HG03457 (cell line): ENCODE measurements around the gene LRG1.

Experiments
- ATAC-seq: cut with Tn5 transposase; IDR thresholded peaks from one replicate; pipeline ENCODE4 v1.9.1; 2021; ENCODE audit warnings: moderate number of reproducible peaks; ENCODE audit not compliant: unreplicated experiment

LRG1 gene, protein sequence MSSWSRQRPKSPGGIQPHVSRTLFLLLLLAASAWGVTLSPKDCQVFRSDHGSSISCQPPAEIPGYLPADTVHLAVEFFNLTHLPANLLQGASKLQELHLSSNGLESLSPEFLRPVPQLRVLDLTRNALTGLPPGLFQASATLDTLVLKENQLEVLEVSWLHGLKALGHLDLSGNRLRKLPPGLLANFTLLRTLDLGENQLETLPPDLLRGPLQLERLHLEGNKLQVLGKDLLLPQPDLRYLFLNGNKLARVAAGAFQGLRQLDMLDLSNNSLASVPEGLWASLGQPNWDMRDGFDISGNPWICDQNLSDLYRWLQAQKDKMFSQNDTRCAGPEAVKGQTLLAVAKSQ

DNA sequence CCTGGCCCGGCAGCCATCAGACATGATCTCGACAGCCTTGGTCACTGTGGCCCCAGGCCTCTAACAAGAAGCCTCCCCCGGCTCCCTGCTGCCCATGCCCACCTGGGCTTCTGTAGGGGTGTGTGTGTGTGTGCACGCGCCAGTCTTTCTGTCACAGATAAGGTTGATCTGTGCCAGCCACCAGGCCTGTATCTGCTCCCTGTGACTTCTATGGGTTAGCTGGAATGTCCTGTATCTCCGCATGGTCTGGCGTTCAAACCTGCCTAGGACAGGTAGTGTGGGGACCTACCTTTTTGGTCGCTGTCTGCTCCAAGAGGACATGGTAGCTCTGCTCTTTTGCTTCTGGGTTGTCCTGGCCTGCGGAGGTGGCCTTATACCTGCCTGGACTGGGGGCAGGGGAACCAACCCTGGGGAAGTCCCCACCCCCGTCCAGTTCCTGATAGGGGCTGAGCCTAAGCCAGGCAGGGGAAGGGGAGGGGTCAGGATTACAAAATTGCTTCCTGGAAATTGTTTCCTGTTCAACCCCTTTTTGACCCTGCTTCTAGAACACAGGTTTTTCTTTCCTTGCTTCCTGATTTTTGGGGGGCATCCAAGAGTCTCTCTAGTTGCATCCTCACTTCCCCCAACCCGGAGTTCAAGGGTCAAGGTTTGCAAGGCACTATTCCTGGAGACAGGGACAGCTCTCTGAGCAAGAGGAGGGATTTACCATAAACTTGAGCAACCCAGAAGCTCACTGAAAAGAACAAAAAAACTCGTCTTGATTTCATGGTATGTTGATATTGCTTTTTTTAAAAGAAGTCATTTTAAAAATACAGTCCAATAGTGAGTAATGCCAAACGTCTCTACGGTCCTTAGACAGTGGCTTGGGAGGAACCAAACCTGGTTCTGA, at the start of gene LRG1:
Gene LRG1, minus strand, starts transcription at position 344 of the 889 bp plus-strand sequence. Its CDS starts 23 bp downstream, at position 321.
- ATAC-seq = no peak

DNA sequence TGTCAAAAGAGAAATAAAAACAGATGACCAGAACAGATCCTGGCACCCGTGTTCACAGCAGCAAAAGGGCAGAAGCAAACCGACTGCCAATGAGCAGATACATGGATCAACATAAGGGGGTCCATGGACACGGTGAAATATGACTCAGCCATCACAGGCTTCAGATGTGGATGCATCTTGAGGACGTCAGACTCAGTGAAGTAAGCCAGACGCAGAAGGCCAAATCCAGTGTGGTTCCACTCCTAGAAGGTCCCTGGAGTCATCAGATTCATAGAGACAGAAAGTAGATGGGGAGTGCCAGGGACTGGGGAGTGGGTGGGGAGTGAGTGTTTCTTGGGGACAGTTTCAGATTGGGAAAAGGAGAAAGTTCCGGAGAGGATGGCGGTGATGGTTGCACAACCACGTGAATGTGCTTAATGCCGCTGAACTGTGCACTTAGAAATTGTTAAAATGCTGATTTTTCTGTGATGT, 48.5 kb upstream of the LRG1 start:
- no peak for ATAC-seq

DNA sequence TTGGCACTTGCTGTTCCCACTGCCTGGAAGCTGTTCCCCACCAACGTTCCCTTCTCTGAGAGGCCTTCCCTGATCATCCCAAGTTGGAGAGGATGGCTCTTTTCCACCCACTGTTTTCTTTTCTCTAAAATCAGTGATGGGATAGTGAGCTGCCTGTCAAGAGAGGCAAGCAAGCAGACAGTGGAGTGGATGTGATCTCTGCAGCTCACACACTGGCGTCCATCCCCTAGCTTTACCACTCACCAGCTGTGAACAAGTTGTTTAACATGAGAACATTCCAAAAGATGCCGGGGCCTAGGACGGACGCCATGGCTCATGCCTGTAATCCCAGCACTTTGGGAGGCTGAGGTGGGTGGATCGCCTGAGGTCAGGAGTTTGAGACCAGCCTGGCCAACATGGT, 47.7 kb upstream of the LRG1 start:
- no peak for ATAC-seq

DNA sequence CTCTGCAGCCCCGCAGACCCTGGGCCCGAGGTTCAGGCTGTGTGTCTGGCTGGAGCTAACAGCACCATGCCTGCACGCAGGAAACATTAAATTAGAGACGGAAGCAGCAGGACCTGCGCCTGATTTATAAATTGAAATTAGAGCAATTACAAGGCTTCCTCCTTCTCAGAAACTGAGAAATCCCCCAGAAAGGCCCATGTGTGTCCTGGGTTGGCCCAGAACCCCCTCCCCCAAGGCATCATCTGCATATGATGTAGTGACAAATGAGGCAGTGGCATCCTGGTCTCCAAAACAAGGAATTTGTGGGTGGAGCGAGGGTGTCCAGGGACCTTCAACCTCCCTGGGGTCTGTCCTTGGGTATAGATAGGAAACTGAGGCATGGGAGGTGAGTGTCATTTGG, 46.9 kb upstream of the LRG1 start:
- no peak for ATAC-seq

DNA sequence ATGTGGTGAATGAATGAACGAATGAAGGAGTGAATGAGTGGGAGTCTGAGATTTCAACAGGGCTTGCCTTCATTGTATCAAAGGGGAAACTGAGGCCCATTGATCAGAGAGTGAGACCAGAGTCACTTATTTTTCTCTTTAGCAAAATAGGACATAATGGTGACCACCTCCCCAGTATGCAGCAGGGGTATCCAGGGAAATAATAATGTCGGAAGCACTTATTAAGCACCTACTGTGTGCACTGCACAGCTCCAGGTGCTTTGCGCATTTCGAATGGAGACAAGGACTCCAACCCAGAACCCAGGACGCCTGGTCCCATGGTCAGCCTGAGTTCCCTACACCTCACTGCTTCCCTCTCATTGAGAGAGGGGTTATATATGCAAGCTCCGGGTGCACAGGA, 46.4 kb upstream of the LRG1 start:
- no peak for ATAC-seq

DNA sequence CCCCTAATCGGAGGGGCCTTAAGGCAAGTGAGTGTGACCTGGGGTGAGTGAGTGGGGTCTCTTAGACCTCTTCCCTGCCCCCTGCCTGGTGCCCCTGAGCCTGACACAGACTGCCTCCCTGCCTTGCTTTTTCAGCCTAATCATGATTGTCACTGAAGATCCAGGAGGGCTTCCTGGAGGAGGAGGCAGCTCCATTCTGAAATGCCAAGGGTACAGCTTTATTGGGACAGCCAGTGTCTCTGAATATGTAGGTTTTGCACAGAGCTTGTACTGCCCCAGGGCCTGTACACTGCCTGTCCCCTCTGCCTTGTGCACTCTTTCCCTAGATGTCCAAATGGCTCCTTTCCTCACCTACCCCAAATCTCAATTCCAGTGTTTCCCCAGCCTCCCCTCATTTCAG, 45.7 kb upstream of the LRG1 start:
- ATAC-seq = no peak

DNA sequence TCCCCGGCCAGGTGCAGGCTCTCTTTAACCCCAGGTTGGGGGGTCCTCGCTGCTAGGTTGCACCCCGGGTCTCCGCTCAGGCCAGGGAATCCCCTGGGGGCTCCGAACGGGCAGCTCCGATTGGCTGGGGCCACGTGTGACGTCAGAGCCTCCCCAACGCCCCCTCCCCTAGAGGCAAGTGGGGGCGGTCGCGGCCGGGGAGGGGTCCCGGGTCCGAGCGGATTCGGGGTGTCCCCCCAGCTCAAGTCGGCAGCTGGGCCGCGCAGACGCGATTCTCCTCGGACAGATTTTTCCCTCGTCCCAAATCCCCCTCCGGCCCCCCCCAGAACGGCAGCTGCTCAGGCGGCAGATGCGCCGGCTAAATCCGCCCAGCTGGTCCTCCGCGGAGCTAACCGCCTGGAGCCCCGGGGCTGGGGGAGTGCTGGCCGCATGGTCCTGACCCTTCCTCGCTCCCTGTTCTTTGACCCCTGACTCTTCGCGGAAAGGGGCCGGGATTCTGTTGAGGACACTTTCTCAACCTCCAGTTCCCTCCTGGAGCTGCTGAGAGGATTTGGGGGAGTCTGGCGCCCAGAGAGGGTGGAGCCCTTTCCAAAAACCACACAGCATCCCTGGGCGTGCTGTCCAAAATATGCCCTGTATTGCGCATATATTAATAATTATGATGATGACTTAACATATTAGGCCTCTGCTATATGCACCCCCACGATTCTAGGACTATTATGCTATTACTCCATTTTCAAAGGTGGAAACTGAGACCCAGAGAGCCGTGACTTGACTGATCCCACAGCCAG, 45.0 kb upstream of the LRG1 start:
- ATAC-seq = no peak

DNA sequence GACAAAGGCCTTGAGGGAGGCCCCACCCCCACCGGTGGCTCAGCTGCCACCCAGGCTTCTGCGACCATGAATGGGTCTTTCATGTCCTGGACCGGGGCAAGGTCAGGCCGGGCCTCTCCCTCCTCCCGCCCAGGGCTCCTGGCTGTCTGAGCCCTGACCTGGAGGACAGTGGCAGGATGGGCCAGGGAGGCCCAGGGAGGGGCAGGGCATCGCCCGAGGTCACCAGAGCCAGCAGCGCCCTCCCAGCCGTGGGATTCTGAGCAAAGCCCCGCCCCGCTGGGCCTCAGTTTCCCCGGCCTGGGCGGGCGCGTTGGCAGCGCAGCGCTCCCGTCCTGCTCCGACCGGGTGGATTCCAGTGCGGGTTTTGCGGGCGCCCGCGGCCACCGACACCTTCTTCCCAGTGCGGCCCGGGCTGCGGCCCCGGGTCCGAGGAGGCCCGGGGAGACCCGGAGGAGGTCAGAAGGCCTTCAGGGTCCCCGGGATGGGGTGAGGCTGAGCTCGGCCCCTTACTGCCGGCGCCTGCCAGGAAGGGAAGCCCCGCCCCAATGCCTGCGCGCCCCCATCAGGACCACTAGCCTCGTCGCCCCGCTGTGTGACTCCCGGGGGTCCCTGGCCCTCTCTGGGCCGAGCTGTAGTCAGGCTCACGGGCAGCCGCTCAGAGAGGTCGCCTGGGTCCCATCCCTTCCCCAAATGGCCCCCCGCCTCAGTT, 44.3 kb upstream of the LRG1 start:
- no peak for ATAC-seq

DNA sequence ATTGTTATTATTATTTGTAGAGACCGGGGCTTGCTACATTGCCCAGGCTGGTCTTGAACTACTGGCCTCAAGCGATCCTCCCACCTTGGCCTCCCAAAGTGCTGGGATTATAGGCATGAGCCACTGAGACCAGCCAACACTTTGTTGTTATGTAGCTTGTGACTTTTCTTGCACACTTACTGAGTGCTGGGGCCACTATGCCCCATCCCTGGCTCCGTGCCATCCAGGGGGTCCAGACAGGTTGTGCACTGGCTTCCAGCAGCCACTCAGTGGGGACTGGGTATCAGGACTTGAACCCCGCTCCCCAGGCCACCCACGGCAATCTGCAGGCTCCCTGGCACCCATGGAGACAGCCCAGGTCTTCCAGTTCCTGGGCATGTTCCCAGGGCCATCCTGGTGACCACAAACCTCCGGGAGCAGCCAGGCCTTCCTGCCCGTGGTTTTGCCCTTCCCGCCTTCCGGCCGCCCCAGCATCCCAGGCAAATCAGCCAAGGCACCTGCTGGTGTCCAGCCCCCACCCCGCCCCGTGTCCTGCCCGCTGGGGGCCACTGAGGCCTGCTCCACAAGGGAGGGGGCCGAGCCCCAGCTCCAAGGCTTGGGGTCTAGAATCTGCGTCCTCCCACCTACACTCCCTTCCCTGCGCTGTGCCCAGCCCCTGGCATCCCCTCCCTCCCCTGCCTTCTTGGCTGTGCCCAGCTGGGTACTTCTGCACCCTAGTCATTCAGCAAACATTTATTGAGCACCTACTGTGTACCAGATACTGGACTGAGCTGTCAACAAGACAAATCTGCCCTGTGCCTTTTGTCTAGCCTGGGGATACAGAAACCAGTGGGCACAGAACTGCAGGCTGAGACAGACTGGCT, 43.4 kb upstream of the LRG1 start:
- ATAC-seq = no peak

DNA sequence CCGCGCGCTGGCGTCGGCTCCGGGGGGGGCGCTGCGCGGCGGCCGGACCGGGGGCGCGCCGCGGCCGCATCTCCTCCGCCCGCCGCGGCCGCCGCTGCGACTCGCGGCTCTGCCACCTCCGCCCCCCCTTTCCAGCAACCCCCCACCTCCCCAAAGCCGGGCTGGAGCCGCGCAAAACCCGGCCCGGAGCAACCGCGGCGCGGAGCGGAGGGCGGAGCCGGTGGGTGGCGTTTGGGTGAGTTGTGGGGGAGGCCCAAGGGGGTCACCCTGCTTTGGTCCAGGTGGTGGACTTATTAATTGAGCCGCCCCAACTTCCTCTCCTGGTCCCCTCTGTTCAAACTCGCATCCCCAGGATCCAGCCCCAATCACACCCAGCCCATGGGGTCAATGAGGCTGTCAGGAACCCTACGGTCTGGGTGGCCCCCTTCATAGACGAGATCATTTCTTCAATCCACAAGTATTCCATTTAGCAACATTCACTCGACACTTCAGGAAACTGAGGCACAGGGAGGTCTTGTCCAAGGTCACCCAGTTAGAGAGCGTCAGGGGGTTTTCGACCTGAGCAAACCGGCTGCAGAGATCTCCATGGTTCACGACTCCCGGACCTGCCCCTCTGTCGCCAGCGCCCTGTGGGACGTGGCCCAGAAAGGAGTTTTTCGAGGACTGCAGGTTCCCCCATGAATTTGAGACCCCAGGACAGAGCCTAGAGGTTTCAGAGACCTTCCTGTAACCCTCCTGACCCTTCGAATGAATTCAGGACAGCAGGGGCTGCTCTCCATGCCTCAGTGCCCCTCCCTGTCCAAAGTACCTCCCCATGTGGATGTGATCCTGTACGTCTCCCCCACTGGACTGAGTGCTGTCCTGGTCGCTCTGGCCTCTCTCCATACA, 42.1 kb upstream of the LRG1 start:
- no peak for ATAC-seq

DNA sequence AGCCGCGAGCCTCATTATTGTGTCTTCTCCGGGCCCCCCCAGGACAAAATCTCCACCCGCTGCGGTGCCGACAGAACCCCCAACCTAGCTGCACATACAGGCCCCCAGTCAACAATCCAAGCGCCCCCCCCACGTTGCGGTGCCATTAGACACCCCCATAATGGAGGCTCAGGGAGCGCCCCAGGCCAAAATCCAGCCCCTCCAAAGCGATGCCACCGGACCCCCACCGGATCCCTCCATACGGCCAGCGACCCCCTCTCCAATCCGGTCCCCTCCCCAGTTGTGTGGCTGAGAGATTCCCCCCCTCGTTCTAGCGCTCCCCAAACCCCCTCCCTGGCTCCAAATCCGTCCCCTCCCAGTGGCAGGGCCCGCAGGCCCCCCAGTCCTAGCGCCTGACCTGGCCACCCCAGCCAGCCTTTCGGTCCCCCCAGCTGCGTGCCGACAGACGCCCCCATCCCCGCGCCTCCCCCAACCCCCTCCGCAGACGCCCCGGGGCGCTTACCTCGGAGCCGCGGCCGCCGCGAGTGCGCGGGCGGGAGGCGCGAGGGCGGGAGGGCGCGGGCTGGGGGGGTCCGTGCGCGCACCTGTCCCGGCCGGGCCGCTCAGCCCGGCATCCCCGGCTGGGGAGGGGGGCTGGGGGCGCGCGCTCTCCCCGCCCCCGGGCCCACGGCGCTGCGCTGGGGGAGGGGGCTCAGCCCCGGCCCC, 41.3 kb upstream of the LRG1 start:
- no peak for ATAC-seq

DNA sequence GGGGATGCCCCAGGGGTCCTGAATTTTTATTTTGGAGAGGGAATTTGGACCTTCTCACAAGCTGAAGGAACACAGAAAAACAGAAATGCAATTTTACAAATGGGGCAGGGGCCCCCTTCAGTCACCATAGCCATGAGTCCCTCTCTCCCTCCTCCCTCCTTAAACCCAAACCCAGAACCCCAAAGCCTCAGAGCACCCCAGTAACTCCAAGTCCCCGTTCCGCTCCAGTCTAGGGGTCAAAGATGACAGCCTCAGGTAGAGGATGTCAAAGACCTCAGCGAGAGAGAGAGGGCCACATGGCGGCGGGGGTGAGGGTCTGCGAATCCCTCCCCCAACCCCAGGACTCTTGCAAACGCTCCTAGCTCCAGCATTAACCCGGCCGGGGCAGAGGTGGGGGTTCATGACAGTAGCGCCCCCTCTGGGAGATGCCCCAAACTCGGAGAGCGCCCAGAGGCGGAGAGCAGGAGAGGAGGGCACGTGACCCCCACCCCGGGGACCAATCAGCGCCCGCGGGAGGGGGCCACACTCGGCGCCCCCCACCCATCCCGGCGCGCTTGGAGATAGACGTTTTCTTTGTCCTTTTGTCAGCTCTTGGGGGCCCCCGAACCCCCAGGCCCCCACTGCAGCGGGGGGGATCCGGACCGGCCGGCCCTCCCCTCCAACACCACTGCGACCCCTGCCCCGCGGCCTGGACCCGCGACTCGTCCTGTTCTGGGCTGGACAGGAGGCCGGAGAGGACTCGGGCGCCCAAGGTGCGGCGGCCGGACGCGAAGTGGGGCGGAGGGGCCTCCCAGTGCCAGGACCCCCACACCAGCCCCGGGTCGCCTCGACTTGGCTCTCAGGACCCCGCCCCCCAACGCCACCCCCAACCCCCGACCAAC, 40.4 kb upstream of the LRG1 start:
- no peak for ATAC-seq

DNA sequence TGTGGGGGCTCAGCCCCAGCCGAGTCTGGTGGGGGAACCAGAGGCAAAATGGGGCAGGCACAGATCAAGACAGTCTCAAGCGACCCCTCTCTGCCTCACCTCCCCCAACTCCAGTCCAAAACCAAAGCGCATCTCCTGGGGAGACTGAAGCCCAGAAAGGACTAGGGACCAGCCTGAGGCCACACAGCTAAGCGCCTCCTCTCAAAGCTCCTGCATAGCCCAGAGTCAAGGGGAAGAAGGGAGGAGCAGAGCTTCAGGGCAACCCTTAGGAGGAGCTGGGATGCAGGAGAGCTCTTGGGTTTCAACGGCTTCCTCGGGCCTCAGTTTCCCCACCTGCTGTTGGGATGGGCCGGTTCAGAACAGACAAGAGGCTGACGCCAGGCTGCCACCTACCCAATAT, 39.6 kb upstream of the LRG1 start:
- ATAC-seq = no peak

DNA sequence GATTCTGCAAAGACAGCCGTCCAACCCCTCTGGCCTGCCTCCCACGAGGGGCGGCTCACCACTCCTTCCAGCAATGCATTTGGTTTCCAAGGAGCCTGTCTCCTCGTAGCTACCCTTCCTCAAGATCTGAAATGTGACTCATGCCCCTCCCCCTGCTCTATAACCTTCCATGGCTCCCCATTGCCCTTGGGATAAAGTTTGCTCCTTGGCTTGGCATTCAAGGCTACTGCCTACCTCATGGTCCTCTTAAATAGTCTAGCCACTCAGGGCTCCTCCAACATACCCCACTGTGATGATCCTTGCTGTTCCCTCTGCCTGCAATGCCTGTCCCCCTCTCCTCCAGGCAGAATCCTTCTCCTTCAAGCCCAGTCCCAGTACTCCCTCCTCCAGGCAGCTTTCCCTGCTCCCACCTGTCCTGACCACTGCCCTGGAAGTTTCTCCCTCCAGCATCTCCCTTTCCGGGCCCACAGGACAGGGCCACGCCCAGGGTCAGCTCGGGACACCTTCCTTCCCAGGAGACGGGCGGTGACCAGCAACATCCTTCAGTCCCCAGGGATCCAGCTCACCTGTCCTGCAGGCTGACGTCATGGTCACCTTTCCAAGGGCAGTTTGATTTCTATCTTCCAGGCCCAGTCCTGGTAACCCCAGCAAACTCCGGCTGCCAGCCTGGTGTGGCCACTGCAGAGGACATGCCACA, 38.9 kb upstream of the LRG1 start:
- no peak for ATAC-seq

DNA sequence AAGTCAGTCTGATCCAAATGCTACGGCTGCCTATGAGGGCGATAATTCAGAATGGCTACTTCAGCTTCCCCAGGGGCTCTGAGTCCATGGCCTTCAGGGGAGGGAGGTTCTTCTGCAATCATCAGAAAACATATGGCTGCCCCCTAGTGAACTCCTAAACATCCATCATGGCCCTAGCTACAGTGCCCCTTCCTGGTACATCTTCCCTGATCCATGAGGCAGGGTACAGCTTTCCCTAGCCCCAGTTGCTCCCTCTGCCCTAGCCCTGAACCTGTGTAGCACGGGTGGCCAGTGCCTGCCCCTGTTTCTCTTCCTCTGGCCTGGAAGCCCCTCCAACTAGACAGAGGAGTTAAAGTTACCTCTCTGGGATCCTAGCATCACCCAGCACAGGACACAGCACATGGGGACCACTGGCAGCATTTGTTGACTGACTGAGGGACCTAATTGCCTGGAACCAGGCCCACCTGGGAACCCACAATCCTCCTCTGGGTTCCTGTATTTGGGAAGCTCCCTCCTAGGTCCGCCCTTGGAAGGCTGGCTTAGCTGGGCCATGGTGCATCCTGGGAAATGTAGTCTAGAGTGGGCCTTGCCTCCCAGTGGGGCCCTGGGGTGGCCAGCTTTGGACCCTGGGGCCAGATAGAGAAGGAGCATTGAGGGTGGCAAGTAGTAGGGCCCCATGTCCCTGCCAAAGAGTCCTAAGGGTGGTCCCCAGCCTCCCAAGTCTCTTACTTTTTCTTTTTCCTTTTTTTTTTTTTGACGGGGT, 37.4 kb upstream of the LRG1 start:
- no peak for ATAC-seq
